H9 (cell line): Measurements from ENCODE around the gene PAK2. TPM values are rescaled to one million over a fixed set of nuclear protein-coding genes. Genes with fewer than 3 reads are reported as not detected.

Source experiments
- DNase-seq: peaks from one replicate; pipeline ENCODE4 v3.0.0-alpha.2; 2017
- H2AFZ ChIP-seq: one replicate; pipeline ENCODE4 v1.6.1; 2013; ENCODE audit warnings: mild to moderate bottlenecking, low read length, control low read depth, moderate library complexity
- H2AK5ac ChIP-seq: 2 replicates; pipeline ENCODE4 v1.6.1; 2013; ENCODE audit warnings: low read length, control low read depth, mixed read lengths; ENCODE audit not compliant: insufficient read length
- H2BK120ac ChIP-seq: one replicate; pipeline ENCODE4 v1.6.1; 2013; ENCODE audit warnings: low read depth, mild to moderate bottlenecking, low read length, control low read depth, inconsistent platforms; ENCODE audit not compliant: poor library complexity, severe bottlenecking
- H2BK12ac ChIP-seq: 2 replicates; pipeline ENCODE4 v1.6.1; 2013; ENCODE audit warnings: low read length, control low read depth, mixed read lengths, low read depth; ENCODE audit not compliant: insufficient read length
- H2BK15ac ChIP-seq: 2 replicates; pipeline ENCODE4 v1.6.1; 2013; ENCODE audit warnings: low read depth, low read length, control low read depth
- H2BK20ac ChIP-seq: one replicate; pipeline ENCODE4 v1.6.1; 2013; ENCODE audit warnings: low read depth, mild to moderate bottlenecking, low read length, control low read depth, inconsistent platforms; ENCODE audit not compliant: poor library complexity, severe bottlenecking
- H2BK5ac ChIP-seq: 2 replicates; pipeline ENCODE4 v1.6.1; 2013; ENCODE audit warnings: low read length, control low read depth, mixed read lengths; ENCODE audit not compliant: insufficient read length
- H3K14ac ChIP-seq: 2 replicates; pipeline ENCODE4 v1.6.1; 2013; ENCODE audit warnings: low read length, control low read depth; ENCODE audit not compliant: insufficient read depth
- H3K18ac ChIP-seq: 2 replicates; pipeline ENCODE4 v1.6.1; 2013; ENCODE audit warnings: low read depth, mild to moderate bottlenecking, mixed read lengths, low read length, control low read depth; ENCODE audit not compliant: insufficient read length
- H3K23ac ChIP-seq: 2 replicates; pipeline ENCODE4 v1.6.1; 2013; ENCODE audit warnings: low read length, control low read depth, mixed read lengths, low read depth; ENCODE audit not compliant: insufficient read length
- H3K23me2 ChIP-seq: 2 replicates; pipeline ENCODE4 v1.6.1; 2013; ENCODE audit warnings: low read depth, mild to moderate bottlenecking, mixed read lengths, low read length, control low read depth; ENCODE audit not compliant: insufficient read length, poor library complexity, severe bottlenecking
- H3K27ac ChIP-seq: 2 replicates; pipeline ENCODE4 v1.5.1; 2013; ENCODE audit warnings: low read length, control low read depth, mixed read lengths, low read depth; ENCODE audit not compliant: insufficient read length
- H3K27me3 ChIP-seq: 2 replicates; pipeline ENCODE4 v1.6.1; 2013; ENCODE audit warnings: low read length, control low read depth, inconsistent platforms; ENCODE audit not compliant: insufficient read depth
- H3K4ac ChIP-seq: 2 replicates; pipeline ENCODE4 v1.6.1; 2013; ENCODE audit warnings: low read depth, mild to moderate bottlenecking, control low read depth, inconsistent platforms, low read length, moderate library complexity
- H3K4me1 ChIP-seq: 2 replicates; pipeline ENCODE4 v1.6.1; 2013; ENCODE audit warnings: low read length, control low read depth, inconsistent platforms; ENCODE audit not compliant: insufficient read depth
- H3K4me2 ChIP-seq: 2 replicates; pipeline ENCODE4 v1.6.1; 2013; ENCODE audit warnings: low read length, control low read depth, mixed read lengths; ENCODE audit not compliant: insufficient read length, insufficient read depth
- H3K56ac ChIP-seq: 2 replicates; pipeline ENCODE4 v1.6.1; 2013; ENCODE audit warnings: low read depth, mild to moderate bottlenecking, mixed read lengths, low read length, control low read depth; ENCODE audit not compliant: insufficient read length
- H3K79me1 ChIP-seq: 2 replicates; pipeline ENCODE4 v1.6.1; 2013; ENCODE audit warnings: low read depth, mild to moderate bottlenecking, moderate library complexity, low read length, control low read depth, inconsistent platforms; ENCODE audit not compliant: insufficient read depth, poor library complexity, severe bottlenecking
- H3K79me2 ChIP-seq: 2 replicates; pipeline ENCODE4 v1.6.1; 2013; ENCODE audit warnings: low read length, control low read depth, inconsistent platforms; ENCODE audit not compliant: insufficient read depth
- H3K9ac ChIP-seq: 2 replicates; pipeline ENCODE4 v1.6.1; 2013; ENCODE audit warnings: low read length, control low read depth, mixed read lengths; ENCODE audit not compliant: insufficient read length; ENCODE audit errors: extremely low read depth
- H3K9me3 ChIP-seq: one replicate; pipeline ENCODE4 v1.6.1; 2013; ENCODE audit warnings: low read depth, low read length, inconsistent platforms; ENCODE audit not compliant: control insufficient read depth
- H3T11ph ChIP-seq: one replicate; pipeline ENCODE4 v1.6.1; 2013; ENCODE audit warnings: mild to moderate bottlenecking, low read length, control low read depth, inconsistent platforms
- H4K20me1 ChIP-seq: one replicate; pipeline ENCODE4 v1.6.1; 2013; ENCODE audit not compliant: control insufficient read depth, insufficient read length, insufficient read depth
- H4K5ac ChIP-seq: 2 replicates; pipeline ENCODE4 v1.6.1; 2013; ENCODE audit warnings: low read depth, mild to moderate bottlenecking, mixed read lengths, low read length, control low read depth; ENCODE audit not compliant: insufficient read length
- H4K8ac ChIP-seq: replicated peaks from 2 replicates; pipeline ENCODE4 v1.6.1; 2013; ENCODE audit warnings: low read length, control low read depth, mixed read lengths, low read depth; ENCODE audit not compliant: insufficient read length
- H4K91ac ChIP-seq: 2 replicates; pipeline ENCODE4 v1.6.1; 2013; ENCODE audit warnings: low read depth, mild to moderate bottlenecking, moderate library complexity, mixed read lengths, low read length, control low read depth; ENCODE audit not compliant: insufficient read length
- H3K27ac Mint-ChIP-seq, 3 experiments: 2 replicates in 2 of 3; 3 replicates in 1 of 3; pipeline ENCODE4 v1.8.0; 2020 to 2021; ENCODE audit warnings: mixed read lengths in 3 of 3, mild to moderate bottlenecking in 1 of 3, moderate library complexity in 1 of 3
- H3K27me3 Mint-ChIP-seq: 2 replicates; pipeline ENCODE4 v1.8.0; 2021; ENCODE audit warnings: low read depth, mild to moderate bottlenecking, moderate library complexity, mixed read lengths
- H3K36me3 Mint-ChIP-seq, 3 experiments: 2 replicates in 2 of 3; 3 replicates in 1 of 3; pipeline ENCODE4 v1.8.0; 2020 to 2021; ENCODE audit warnings: low read depth in 3 of 3, mixed read lengths in 3 of 3; ENCODE audit not compliant: insufficient read depth in 1 of 3
- H3K4me1 Mint-ChIP-seq, 2 experiments: 2 replicates each; pipeline ENCODE4 v1.8.0; 2020; ENCODE audit warnings: mixed read lengths in 2 of 2
- H3K4me3 Mint-ChIP-seq, 2 experiments: 2 replicates in 1 of 2; 3 replicates in 1 of 2; pipeline ENCODE4 v1.8.0; 2020 to 2021; ENCODE audit warnings: mild to moderate bottlenecking in 2 of 2, mixed read lengths in 2 of 2, moderate library complexity in 1 of 2
- H3K9me3 Mint-ChIP-seq, 2 experiments: 2 replicates in 1 of 2; 3 replicates in 1 of 2; pipeline ENCODE4 v1.8.0; 2020; ENCODE audit warnings: mild to moderate bottlenecking in 2 of 2, mixed read lengths in 2 of 2, moderate library complexity in 1 of 2
- CTCF ChIP-seq: fragments of 200-600 bp; sonication (generic); conservative IDR thresholded peaks from 3 replicates; pipeline ENCODE4 v1.8.0; 2021; ENCODE audit warnings: antibody characterized with exemption, mild to moderate bottlenecking
- WGBS: extraction: QIAGEN DNeasy Blood & Tissue Kit; methylation state at CpG from one replicate; pipeline ENCODE4 v1.1.7; 2013; ENCODE audit warnings: missing lambda C conversion rate, low lambda C conversion rate, mixed read lengths; ENCODE audit not compliant: insufficient read length; ENCODE audit errors: extremely low coverage; 5-methylcytosine and 5-hydroxymethylcytosine counted together
- total RNA-seq: library from RNA; stranded (reverse); gene quantifications from 2 replicates; pipeline ENCODE4 v1.2.1, GENCODE V29; 2021

PAK2 gene
- total RNA-seq, 1 experiment from 2014 or later, result 65.7 TPM

- H2BK20ac ChIP-seq, result no peak overlapping the region
- no peak for DNase-seq
- TF ChIP-seq CTCF, result no peak
- H3K4me3 Mint-ChIP-seq, result no peak overlapping the region
- no peak overlapping the region for H2BK120ac ChIP-seq
- H3K4me2 ChIP-seq, result no peak overlapping the region
- H4K20me1 ChIP-seq, result no peaks in the 10 kb centered on the region
- WGBS, result no CpG with 5 or more reads among the region's 1 CpG
- no peaks in the 10 kb centered on the region for H3K27me3 ChIP-seq
- H3K79me1 ChIP-seq, result peaks cover 6% of the 10 kb centered on the region
- no peak overlapping the region for H3K23ac ChIP-seq
- no peak overlapping the region for H4K91ac ChIP-seq
- no peak overlapping the region for H2BK5ac ChIP-seq
- no peak overlapping the region for H2AFZ ChIP-seq
- H3K27me3 Mint-ChIP-seq, result no peaks in the 10 kb centered on the region; the same call in 1 of the 2 replicates
- H3K18ac ChIP-seq, result no peak overlapping the region
- no peak overlapping the region for H4K5ac ChIP-seq
- H3K27ac ChIP-seq, result no peak overlapping the region
- H3K4me1 ChIP-seq, result no peaks in the 10 kb centered on the region
- H3K14ac ChIP-seq, result no peak overlapping the region
- no peak overlapping the region; a peak in 1 of 7 replicates for H3K27ac Mint-ChIP-seq
- H4K8ac ChIP-seq, result no peak overlapping the region
- H2BK12ac ChIP-seq, result no peak overlapping the region
- H2BK15ac ChIP-seq, result no peak overlapping the region
- H3K9ac ChIP-seq, result no peak overlapping the region
- H3K23me2 ChIP-seq, result no peaks in the 10 kb centered on the region
- no peak overlapping the region for H3K56ac ChIP-seq
- H3K4me1 Mint-ChIP-seq, result peaks cover 15 to 23% of the 10 kb centered on the region in 2 experiments
- peaks cover 24 to 35% (median 28%) of the 10 kb centered on the region in 3 experiments for H3K36me3 Mint-ChIP-seq
- peaks cover 7 to 9% of the 10 kb centered on the region in 2 experiments; a peak in 4 of 5 replicates for H3K9me3 Mint-ChIP-seq
- H3T11ph ChIP-seq, result no peak overlapping the region
- peaks cover 1% of the 10 kb centered on the region; the same call in 1 of the 2 replicates for H3K79me2 ChIP-seq
- no peaks in the 10 kb centered on the region for H3K9me3 ChIP-seq
- no peak overlapping the region for H2AK5ac ChIP-seq
- H3K4ac ChIP-seq, result no peak overlapping the region
Measured at GRCh38 chr3:196796317-196796716, 56.7 kb downstream of the PAK2 start.
